GM19328 (cell line): ENCODE data around the gene PRKAG1.

Source experiments
- ATAC-seq: cut with Tn5 transposase; IDR thresholded peaks from one replicate; pipeline ENCODE4 v1.9.1; 2021; ENCODE audit warnings: mild to moderate bottlenecking, moderate library complexity; ENCODE audit not compliant: unreplicated experiment

PRKAG1 gene

GRCh38 chr12:48986720-48987291 lies 31.8 kb downstream of the PRKAG1 start:
- no peak for ATAC-seq

- ATAC-seq: no peak
Observed at GRCh38 chr12:48985901-48986300, 32.7 kb downstream of the PRKAG1 start.

- no peak for ATAC-seq
Observed at GRCh38 chr12:48985475-48985897, 33.1 kb downstream of the PRKAG1 start.

DNA sequence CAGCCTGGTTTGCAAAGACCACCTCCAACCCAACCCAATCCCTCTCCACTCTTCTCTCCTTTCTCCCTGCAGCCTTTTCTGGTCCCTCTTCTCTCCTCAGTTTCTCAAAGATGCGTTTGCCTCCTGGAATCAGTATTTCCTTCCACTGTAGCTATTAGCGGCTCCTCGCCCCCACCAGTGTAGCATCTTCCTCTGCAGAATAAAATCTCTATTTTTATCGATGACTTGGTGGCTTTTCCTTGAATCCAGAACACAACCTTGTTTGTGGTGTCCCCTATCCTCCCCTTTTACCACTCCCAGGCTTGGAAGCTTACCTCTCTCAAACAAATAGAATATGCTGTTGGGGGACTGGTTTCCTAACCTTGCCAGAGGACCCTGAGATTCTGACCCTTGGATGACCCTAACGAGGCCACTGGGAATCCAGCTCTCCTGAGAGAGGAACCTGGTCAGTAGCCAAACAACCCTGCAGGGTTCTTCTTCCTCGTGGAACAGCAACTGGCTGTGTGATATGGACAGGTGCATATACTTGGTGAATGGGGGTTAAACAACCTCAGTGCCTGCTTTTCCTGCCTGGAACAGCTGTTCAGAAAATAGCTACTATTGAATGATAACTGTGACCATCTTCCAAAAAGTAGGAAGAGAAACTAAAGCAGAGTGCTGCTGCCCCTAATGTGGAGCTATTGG lies 36.0 kb downstream of the PRKAG1 start:
- no peak for ATAC-seq

DNA sequence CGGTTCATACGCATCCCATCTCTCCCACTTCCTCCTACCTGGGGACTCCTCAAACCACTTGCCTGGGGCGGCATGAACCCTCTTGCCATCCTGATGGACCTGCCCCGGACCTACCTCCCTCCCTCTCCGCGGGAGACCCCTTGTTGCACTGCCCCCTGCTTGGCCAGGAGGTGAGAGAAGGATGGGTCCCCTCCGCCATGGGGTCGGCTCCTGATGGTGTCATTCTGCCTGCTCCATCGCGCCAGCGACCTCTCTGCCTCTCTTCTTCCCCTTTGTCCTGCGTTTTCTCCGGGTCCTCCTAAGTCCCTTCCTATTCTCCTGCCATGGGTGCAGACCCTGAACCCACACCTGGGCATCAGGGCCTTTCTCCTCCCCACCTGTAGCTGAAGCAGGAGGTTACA lies 36.8 kb downstream of the PRKAG1 start:
- ATAC-seq: no peak

GRCh38 chr12:48980953-48981756 lies 37.4 kb downstream of the PRKAG1 start:
- no peak for ATAC-seq

DNA sequence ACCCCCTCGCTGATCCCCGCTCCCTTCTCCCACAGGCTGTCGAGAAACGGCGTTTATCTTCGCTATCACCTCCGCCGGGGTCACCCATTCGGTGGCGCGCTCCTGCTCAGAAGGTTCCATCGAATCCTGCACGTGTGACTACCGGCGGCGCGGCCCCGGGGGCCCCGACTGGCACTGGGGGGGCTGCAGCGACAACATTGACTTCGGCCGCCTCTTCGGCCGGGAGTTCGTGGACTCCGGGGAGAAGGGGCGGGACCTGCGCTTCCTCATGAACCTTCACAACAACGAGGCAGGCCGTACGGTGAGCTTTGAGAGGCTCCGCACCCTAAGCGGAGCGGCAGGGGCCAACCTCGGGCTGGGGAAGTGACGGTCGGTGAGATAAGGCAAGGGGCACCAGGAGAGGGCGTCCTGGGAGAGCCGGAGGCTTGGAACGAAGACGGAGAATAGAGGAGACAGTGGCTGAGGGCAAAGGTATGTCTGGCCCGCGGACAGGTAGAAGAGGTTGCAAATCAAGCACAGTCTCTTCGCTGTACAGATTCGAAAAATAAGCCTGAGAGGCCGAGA lies 38.1 kb downstream of the PRKAG1 start:
- ATAC-seq: no peak

GRCh38 chr12:48979602-48980388 lies 38.8 kb downstream of the PRKAG1 start:
- ATAC-seq: no peak

DNA sequence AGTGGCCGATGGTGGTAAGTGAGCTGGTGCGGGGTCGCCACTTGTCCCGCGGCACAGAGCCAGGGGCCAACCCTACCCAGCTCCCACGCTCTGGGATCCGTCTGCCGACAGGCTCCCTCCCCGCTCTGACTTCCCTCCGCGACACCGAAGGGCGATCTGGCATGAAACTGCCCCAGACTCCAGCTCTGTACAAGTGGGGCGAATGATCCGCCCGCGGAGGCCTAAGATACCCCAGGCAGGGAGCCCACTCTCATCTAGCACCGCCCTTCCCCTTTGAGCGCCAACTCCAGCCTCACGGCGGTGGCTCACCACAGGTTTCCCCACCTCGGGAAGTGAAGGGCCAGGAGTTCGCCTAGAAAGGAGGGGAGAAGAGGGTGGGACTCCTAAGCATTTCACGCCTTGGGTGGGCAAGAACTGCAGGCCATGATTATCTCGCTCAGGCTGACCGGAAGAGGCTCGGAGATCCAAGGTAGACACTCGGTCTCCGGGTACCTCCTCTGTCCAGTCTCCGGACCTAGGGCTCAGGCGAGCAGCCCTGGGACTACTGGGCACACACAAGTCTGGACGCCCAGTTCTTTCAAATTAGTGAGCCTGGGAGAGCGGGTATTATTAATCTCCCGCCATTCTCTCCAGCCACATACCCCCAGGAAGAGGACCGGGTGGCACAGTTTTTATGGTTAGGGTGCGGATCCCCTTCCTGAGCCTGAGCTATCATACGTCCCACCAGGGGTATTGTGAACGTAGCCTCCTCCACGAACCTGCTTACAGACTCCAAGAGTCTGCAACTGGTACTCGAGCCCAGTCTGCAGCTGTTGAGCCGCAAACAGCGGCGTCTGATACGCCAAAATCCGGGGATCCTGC lies 39.6 kb downstream of the PRKAG1 start:
- no peak for ATAC-seq

- ATAC-seq: no peak
Observed at GRCh38 chr12:48978291-48978740, 40.3 kb downstream of the PRKAG1 start, which contains the start of gene WNT1. TSS of gene WNT1 (plus strand) at chr12:48978322. CDS start at chr12:48978651, 329 bp downstream.

GRCh38 chr12:48977290-48978281 lies 41.0 kb downstream of the PRKAG1 start:
- ATAC-seq: no peak

GRCh38 chr12:48973941-48974673 lies 44.5 kb downstream of the PRKAG1 start:
- no peak for ATAC-seq

DNA sequence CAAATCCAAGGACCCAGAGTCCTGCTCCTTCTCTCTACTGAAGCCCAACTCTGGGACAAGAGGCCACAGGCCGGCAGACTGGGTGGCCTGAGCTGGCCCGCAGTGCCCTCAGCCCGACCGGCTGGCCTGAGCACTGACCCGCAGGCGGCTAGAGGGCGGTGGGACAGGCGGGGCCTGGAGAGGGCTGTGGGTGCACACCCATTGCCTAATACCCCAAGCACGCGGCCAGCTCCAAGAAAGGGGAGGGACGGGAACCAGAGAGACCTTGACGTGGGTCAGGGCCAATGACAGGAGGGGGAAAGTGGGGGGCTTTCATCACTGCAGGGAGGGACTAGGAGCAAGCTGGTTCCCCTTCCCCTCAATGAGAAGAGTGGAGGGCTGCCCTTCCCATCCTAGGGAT lies 45.0 kb downstream of the PRKAG1 start:
- no peak for ATAC-seq

DNA sequence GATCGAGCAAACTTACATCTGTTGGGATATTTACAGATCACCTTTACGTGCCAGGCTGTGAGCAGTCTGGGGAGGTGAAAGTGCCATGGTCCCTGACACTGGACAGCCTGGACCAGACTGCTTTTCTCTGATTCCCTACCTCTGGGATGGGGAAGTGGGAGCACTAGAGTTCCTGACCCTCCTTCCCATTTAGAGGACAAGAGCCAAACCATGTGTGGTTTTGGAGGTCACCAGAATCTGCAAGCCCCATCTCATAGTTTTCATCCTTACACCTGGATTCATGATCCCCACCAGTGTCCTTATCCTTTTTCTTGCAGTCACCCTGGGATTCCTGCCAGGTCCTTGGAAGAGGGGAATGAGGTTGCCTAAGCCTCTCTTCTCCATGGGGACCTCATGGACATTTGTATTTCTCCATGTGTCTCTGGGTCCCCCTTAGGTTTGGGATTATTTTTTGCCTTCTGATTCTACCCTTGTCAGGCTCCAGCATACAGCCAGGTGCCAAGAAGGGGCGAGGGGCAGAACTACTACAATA lies 45.6 kb downstream of the PRKAG1 start:
- ATAC-seq: no peak

GRCh38 chr12:48972213-48972951 lies 46.2 kb downstream of the PRKAG1 start:
- ATAC-seq: no peak

- no peak for ATAC-seq
Observed at GRCh38 chr12:48970702-48971334, 47.8 kb downstream of the PRKAG1 start.
